ENCODE data around the gene UPK2.
A peak's percentile ranks its signal among the peaks of the same experiment; 100 is the strongest.
"Not testable (repeated sequence)": the region's sequence is repeated elsewhere in the genome, so short reads cannot be mapped to it uniquely, and the experiment has no call there.

Gene UPK2

DNA sequence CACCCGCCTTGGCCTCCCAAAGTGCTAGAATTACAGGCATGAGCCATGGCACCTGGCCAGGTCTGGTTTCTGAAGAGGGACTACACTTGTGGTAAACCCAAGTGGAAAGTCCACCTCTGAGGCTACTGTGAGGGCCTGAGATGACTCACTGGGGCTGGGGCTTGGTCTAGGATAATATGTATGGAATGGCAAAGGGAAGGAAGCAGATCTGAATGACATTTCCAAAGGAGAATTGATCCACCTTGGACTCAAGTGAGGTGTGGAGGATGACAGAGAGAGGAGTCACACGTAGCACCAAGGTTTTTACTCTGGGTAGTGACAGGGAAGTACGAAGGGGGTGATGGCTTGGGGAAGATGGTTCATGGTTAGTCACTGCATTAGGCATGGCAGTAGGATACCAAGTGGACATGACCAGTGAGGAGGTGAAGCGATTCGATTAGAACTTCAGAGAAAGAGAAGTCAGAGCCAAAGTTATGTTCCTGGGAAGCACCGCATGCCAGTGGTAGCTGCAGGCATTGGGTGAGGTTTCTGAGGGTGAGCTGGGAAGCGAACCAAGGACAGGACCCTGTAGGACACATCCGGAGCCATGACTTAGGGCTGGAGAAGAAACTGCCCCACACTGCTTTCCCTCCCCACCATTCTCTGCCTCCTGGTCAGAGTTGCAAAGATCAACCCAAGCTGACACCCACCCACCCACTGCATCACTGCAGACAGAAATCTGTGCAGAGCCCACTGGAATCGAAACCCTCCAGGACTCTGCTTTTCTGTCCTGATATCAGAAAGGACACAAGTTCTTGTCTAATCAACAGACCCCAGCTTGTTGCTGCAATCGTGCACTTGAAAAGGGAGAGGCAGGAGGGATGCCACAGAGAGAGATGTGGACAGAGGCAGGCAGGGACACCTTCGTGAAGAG lies 17.4 kb upstream of the UPK2 start:
- DNase-seq (ENCODE audit: low spot score): peak; percentile 51

DNA sequence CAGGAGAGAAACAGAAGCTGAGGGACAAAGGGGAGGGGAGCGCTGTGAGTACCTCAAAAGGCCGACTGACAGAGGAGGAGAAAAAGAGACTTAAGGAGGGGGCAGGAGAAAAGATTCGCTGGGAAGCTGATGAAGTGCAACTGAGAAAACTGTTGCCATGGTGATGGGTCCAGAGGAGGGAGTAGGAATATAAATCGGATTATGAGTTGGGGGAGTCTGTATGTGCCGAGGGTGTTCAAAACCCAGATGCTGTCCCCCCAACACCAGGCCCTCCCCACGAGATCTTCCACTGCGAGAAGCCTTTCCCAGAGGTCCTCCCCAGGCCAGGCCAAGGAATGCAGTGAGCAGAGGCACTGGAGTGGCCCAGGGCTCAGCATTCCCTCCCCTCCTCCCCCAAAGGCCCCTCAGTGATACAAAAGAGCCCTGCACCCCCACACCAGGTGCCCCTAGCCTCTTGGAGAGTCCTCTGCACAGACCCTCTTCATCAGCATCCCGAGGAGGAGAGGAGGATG lies 16.6 kb upstream of the UPK2 start:
- no peak for DNase-seq (ENCODE audit: low spot score)

DNA sequence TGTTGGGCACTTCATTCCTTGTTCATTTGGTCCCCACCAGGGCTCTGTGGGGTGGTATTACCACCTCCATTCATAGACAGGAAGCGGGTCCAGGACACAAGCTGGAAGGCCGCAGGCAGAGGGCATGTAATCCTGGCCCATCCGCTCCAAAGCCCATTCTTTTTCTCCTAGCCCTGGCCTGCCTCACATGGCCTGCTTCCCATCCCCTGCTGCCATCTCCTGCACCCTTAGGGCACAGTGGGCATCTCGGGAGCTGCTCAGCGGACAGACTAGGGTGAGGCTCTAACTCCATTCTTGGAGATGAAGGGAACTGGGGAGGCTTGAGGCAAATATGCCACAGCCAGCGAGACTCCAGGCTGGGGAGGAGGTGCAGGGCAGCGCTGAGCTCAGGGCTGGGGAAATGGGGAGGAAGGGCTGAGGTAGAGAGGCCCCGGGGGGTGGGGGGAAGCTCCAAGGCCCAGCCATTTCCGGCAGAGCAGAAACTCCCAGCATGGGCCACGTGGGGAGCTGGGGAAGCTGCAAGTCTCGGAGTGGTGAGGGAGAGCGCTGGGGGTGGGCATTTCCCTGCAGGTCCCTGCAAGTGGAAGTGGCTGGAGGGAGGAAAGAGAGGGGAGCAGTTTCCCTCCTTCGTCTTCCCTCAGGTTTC lies 16.0 kb upstream of the UPK2 start:
- no peak for DNase-seq (ENCODE audit: low spot score)

DNA sequence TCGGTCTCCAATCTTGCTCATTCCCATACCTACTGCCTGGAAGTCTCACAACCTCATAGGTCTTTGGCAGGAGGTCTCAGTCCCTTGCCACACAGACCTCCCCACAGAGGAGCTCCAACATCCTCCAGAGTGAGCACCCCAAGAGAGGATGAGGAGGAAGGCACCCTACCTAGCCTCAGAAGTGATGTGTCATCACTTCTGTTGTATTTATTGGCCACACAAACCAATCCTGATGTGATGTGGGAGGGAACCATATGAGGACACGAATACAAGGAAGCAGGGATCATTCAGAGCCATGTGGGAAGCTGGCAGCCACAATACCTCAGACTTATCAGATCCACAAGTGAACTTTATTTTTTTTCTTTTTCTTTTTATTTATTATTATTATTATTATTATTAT lies 9.0 kb upstream of the UPK2 start:
- DNase-seq (ENCODE audit: low spot score): no peak

DNA sequence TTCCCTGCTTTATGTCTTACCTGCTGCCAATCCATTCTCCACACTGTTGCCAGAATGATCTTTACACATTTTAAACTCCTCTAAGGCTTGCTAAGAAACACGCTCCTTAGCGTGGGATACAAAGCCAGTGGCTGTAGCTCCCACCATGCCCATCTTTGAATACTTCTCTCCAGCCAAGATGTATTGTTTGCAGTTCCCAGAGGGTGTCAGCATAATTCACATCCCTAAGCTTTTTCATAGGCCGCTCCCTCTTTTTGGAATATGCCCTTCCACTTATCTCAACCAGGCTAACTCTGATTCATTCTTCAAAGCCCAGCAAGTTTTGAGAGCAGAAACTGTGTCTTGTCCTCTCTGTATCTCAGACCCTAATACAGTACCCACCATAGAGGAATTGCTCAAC lies 8.1 kb upstream of the UPK2 start:
- DNase-seq (ENCODE audit: low spot score): peak; percentile 4

DNA sequence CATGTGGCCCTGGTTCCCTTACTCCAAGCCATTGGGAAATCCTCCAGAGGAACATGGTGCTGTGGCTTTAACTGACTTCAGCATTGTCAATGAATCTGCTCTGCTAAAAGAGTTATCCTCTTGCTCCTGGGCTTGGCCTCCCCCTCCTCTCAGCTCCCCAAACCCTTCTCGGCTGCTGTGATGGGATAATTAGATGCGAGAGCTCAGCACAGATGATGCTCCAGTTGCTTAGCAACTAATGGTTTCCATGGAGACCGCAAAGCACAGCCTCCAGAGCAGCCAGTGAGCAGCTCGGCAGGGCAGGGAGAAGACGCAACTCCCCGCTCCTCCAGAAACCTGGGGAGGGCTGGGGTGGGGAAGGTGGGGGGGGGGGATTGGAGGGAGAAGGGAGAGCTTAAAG lies 2.8 kb upstream of the UPK2 start:
- DNase-seq (ENCODE audit: low spot score): no peak

DNA sequence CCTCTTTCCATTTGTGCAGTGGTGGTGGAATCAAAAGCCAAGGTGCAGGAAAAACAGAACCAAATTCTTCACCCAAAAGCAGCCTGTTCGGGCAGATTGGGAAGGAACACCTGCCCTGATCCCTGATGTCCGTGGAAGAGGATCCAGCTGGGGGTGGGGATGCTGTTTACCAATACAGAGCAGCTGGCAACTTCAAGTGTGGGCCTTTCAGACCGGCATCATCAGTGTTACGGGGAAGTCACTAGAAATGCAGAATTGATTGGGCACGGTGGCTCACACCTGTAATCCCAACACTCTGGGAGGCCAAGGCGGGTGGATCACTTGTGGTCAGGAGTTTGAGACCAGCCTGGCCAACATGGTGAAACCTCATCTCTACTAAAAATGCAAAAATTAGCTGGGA lies 2.1 kb upstream of the UPK2 start:
- not testable (repeated sequence) for DNase-seq (ENCODE audit: low spot score)

DNA sequence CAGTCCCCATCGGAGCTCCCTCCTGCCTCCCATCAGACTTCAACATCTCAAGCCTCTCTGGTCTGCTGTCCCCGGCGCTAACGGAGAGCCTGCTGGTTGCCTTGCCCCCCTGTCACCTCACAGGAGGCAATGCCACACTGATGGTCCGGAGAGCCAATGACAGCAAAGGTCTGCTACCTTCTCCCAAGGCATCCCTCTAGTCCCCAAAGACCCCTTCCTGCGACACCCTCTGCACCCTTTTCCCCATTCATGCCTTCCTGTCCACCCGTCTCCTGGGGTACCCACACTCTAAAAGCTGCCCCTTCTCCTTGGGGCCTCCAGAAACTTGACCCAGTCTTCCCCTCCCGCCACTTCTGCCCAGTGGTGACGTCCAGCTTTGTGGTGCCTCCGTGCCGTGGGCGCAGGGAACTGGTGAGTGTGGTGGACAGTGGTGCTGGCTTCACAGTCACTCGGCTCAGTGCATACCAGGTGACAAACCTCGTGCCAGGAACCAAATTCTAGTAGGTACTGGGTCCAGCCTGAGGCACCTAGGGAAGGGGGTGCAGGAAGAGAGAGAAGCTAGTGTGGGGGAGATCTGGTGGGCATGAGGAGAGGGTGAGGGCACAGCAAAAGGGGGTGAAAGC lies 860 bp downstream of the UPK2 start:
- no peak for DNase-seq (ENCODE audit: low spot score)

DNA sequence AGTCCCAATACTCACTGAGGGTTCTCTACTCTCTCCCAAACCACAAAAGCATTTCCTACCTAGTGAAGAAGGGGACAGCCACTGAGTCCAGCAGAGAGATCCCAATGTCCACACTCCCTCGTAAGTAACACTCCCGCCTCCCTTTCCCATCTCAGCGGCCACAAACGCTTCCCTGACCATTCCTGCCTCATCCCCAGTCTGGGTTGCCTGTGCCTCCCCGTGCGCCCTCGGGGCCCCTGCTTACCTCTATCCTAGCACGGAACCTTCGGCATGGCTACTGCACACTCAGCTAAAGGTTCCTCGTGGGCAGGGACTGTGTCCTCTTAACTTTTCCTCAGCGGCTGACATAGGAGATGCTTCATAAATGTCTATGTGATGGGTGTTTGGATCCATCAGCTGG lies 1.5 kb downstream of the UPK2 start:
- DNase-seq (ENCODE audit: low spot score): no peak

DNA sequence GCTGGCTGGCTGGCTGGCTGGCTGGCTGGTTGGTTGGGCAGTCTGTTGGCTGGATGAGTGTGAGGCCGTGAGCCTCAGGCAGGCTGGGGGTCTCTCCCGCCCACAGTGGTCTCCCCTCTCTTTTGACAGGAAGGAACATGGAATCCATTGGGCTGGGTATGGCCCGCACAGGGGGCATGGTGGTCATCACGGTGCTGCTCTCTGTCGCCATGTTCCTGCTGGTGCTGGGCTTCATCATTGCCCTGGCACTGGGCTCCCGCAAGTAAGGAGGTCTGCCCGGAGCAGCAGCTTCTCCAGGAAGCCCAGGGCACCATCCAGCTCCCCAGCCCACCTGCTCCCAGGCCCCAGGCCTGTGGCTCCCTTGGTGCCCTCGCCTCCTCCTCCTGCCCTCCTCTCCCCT lies 1.9 kb downstream of the UPK2 start:
- no peak for DNase-seq (ENCODE audit: low spot score)

DNA sequence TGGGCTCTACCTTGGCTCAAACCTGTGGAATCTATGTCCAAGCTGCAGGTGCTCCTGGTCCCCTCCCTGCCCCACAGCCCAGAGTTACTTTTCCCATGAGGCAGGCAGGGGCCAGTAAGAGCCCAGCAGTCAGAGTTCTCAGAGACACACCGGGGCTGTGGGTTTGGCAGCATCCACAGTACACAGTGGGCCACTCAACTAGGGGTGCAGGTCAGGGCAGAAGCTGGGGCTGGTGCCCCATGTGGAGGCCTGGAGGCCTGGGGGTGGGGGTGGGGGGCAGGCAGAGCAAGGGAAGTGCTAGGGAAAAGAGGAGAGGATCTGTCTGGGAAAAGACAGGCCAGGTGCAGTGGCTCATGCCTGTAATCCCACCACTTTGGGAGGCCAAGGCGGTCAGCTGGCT lies 2.5 kb downstream of the UPK2 start:
- peak; percentile 5 for DNase-seq (ENCODE audit: low spot score)

DNA sequence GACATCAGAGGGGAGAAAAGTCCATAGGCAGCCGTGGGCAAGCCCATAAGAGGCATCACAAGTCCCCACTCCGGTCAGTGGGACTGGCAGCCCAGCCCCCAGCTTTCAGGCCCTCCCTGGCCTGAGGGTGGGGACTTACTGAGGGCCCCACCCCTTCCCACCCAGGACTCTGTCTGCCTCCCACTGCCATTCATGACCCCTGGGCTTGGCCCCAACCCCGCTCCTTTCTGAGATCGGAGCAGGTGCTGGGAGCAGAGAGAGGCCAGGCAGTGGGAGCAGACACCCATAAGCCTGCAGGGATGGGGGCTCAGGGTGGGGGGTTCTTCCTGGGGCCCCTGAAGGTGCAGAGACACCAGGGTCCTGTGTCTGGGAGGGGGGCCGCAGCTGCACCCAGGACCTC lies 5.1 kb downstream of the UPK2 start:
- DNase-seq (ENCODE audit: low spot score): no peak

DNA sequence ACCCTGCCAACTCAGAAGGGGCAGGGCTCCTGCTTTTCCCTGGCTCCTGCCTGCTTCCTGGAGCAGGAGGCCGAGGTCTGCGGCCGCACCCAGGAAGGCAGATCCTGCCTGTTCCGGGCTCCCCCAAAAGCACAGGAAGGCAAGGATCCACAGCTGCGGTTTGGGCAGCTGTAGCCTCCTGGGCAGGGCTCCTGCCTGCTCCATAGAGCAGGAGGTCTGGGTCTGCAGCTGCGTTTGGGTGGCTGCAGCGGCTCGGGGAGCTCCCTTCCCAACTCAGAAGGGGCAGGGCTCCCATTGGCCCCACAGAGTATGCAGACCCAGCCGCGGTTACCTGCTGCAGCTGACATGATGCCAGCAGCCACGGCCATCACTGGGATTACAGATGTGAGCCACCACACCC lies 5.5 kb downstream of the UPK2 start:
- no peak for DNase-seq (ENCODE audit: low spot score)

DNA sequence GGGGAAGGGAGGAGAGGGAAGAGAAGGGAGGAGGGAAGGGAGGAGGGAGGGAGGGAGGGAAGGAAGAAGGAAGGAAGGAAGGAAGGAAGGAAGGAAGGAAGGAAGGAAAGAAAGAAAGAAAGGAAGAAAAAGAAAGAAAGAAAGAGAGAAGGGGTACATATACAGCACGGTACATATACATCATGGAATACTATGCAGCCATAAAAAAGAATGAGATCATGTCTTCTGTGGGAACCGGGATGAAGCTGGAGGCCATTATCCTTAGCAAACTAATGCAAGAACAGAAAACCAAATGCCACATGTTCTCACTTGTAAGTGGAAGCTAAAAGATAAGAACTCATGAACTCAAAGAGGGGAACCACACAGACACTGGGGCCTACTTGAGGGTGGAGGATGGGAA lies 13.4 kb downstream of the UPK2 start:
- not testable (repeated sequence) for DNase-seq (ENCODE audit: low spot score)

DNA sequence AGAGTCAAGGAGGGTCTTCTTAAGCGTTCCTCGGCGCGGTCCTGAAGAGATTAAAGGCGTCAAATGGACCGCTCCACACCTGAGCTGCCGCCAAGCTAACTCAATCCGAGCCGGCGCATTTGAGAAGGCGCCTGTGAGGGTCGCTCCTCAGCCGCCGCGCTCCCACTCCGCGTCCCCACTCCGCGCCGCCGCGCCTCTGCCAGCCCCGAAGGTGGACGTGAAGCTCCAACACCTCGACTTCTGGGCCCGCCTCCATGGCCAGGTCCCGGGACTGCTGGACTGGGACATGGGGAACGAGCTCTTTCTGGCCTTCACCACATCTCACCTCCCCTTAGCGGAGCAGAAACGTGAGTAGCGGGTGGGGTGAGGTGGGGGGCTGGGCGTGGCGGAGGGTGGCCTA lies 15.5 kb downstream of the UPK2 start, which contains the start of gene FOXR1:
FOXR1 (plus strand) TSS at position 116 of the 400 bp plus-strand sequence; CDS start at position 287, 171 bp downstream.
- no peak for DNase-seq (ENCODE audit: low spot score)

DNA sequence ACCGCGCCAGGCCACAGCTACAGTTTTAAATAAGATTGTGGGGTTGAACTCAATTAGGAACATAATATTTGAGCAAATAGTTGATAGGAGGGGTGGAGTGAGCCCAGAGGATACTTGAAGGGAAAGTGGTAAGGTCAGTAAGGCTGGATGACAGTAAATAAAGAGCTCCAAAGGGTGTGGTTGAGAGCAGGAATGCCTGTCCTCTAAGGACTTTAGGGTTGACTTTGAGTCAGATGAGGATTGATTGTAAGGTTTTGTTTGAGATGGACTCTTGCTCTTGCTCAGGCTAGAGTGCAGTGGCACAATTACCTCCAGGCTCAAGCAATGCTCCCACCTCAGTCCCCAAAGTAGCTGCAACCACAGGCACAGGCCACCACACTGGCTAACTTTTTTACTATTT lies 17.9 kb downstream of the UPK2 start:
- DNase-seq (ENCODE audit: low spot score): no peak

DNA sequence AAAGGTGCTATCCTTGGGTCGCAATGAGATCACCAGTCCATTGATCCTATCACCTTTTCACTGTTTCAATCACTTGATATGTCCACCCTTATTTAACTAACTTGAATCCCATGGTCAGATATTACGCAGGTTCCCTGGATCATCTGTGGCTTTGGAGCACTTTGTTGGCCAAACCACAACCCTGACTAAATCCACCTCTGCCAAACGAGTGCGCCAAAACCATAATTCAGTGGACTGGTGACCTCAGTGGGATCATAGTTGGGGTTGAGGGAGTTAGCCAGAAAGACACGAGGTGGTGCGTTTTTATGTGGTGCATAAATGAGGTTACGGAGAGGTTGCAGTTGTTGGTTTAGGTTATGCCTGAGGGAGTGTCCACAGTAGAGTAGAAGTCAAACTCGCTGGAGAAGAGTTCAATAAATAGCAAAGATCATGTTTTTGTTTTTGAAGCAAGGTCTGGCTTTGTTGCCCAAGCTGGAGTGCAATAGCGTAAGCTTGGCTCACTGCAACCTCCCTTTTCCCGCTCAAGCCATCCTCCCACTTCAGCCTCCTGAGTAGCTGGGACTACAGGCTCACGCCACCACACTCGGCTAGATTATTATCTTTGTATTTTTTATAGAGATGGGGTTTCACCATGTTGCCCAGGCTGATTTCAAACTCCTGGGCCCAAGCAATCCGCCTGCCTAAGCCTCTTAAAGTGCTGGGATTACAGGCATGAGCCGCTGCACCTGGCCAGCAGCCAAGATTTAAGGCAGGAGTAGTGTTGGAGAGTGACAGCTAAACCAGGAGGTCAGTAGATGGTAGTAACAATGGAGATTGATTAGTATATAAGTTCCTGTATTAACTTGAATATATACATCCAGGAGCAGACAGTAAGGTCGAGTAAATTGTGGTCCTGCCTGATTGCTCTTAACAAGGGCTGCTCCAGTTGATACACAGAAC lies 19.9 kb downstream of the UPK2 start:
- no peak for DNase-seq (ENCODE audit: low spot score)

DNA sequence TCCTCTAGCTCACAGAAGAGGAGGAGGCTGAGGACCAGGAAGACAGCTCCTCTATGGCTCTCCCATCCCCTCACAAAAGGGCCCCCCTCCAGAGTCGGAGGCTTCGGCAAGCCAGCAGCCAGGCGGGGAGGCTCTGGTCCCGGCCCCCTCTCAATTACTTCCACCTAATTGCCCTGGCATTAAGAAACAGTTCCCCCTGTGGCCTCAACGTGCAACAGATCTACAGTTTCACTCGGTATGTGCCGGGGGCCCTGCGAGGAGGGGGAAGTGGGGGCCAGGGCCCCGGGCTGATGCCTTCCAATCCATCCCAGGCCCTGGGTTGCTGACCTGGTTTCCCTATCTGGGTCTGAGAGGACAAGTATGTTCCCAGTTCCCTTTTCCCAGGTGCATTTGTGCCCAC lies 23.3 kb downstream of the UPK2 start:
- no peak for DNase-seq (ENCODE audit: low spot score)

DNA sequence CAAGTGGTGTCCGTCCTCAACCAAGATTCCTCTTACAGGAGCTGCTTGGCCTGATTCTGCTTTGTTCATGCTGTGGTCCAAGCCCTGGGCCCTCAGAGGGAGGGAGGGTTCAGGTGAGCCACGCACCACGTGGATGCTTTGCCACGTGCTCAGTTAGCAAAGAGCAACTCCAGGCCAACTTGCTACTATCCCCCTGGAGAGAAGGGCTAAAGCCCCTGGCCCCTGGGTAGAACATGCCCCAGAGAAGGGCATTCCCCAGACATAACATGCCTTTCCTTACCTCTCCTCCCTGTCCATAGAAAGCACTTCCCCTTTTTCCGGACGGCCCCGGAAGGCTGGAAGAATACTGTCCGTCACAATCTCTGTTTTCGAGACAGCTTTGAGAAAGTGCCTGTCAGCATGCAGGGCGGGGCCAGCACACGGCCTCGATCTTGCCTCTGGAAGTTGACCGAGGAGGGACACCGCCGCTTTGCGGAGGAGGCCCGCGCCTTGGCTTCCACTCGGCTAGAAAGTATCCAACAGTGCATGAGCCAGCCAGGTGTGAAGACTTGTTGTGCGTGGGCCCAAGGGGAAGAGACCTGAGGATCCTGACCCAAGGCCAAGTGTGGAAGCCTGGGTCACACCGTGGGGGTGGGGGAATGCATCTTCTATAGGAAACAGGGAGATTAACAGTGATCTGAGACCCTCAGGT lies 24.2 kb downstream of the UPK2 start:
- no peak for DNase-seq (ENCODE audit: low spot score)

DNA sequence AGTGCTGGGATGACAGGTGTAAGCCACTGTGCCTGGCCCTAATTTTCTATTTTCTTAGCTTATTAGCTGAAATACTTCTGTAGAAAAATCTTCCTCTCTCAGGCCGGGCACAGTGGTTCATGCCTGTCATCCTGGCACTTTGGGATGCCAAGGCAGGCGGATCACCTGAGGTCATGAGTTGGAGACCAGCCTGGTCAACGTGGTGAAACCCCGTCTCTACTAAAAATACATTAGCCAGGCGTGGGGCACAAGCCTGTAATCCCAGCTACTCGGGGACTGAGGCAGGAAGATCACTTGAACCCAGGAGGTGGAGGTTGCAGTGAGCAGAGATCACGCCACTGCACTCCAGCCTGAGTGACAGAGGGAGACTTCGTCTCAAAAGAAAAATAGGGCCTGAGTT lies 28.2 kb downstream of the UPK2 start:
- not testable (repeated sequence) for DNase-seq (ENCODE audit: low spot score)

DNA sequence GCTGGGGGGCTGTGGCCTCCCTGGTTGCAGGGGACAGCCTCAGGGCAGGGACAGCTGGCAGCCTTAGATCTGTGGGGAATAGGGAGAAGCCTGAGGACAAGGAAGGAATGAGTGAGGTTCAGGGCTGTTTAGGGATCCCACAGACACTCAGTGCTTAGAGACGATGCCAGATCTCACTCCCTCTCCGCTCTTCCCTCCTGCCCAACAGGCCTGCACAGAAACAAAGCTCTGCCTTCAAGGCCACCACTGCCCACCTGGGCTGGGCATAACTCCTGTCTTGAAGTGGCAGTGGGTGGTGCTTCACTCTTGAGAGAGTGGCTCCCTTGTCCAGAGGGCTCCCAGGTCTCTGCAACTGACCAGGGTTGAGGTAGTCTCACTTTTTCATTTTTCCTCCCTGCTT lies 28.7 kb downstream of the UPK2 start:
- DNase-seq (ENCODE audit: low spot score): no peak

Data from GM03348 (cell line).